AG10803 (cell line): Measurements from ENCODE around the gene TOMM7.
"Not testable (repeated sequence)": the region's sequence is repeated elsewhere in the genome, so short reads cannot be mapped to it uniquely, and the experiment has no call there.

Experiments used
- DNase-seq: peaks from one replicate; pipeline ENCODE4 v3.0.0; 2010; ENCODE audit warnings: low read depth
- H3K4me3 ChIP-seq: 2 replicates; pipeline ENCODE4 v1.5.1; 2011; ENCODE audit warnings: mild to moderate bottlenecking, low read length, control low read depth
- TF ChIP-seq, protein P1 (sequence below): conservative IDR thresholded peaks from 2 replicates; pipeline ENCODE4 v1.5.1; 2011; ENCODE audit warnings: mild to moderate bottlenecking, low read length, control low read depth, inconsistent platforms

TOMM7 gene

DNA sequence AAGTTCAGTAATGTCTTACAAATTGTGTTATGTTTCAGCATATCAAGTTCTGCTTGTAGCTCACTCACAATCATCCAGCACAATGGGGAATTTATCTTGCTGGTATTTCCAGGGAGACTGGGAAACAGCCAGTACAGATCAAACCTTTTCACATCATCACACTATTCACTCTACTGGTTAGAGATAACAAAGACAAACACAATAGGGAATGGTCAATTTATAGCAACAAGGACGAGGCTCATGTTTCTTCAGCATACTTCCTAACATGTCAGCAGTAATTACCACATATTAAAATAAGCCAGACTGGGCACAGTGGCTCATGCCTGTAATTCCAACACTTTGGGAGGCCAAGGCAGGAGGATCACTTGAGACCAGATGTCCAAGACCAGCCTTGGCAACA is 38.3 kb downstream of the TOMM7 start:
- no peak overlapping the region for H3K4me3 ChIP-seq
- no peak for DNase-seq
- TF ChIP-seq, protein P1, sequence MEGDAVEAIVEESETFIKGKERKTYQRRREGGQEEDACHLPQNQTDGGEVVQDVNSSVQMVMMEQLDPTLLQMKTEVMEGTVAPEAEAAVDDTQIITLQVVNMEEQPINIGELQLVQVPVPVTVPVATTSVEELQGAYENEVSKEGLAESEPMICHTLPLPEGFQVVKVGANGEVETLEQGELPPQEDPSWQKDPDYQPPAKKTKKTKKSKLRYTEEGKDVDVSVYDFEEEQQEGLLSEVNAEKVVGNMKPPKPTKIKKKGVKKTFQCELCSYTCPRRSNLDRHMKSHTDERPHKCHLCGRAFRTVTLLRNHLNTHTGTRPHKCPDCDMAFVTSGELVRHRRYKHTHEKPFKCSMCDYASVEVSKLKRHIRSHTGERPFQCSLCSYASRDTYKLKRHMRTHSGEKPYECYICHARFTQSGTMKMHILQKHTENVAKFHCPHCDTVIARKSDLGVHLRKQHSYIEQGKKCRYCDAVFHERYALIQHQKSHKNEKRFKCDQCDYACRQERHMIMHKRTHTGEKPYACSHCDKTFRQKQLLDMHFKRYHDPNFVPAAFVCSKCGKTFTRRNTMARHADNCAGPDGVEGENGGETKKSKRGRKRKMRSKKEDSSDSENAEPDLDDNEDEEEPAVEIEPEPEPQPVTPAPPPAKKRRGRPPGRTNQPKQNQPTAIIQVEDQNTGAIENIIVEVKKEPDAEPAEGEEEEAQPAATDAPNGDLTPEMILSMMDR = no peak

DNA sequence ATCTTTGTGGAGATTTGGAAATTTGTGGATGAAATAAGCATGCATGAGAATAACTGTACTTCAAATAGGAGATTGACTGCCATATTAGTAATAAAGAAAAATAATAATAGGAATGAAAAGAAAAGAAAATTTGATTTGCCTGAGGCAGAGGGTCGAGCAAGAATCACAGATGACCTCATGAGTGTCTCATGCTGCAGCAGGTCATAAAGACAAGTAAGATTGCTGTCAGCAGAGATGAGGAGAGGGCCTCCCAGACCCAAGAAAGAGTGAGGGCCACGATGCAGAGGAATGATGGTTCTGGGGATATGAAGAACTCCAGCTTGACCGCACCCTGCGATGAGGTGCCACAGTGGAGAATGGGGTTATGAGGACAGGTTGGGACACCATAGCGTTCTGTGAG is 39.2 kb downstream of the TOMM7 start:
- DNase-seq = no peak
- no peak overlapping the region for H3K4me3 ChIP-seq
- TF ChIP-seq, protein P1 = no peak

DNA sequence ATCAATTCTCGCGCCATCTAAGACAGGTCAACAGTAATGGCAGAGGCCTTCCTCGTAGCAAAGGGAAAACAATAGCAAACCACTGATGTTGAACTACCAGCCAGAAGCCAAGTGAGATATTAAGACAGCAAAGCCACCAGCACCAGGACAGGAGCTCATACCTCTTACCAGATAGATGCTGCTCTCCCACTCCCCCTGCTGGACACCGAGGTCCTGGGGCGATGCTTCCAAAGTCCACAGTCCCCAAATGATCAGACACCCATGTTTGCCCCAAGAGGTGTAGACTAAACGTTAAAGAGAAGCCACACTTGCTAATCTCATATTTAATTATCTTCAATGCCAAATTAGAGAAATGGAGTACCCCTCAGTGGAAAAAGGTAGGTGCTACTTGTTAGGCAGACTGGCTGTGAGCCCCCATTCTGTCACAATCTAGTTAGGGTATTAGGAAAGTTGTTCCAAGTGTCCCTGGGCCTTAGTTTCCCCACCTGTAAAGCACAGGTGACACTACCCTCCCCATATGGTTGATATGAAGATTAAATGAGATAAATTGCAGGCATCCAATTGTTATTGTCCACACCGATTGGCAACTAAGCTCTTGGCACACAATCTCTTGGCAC is 39.9 kb downstream of the TOMM7 start:
- H3K4me3 ChIP-seq = no peak overlapping the region
- TF ChIP-seq, protein P1 = peak; percentile 65
- DNase-seq = peak; percentile 48

DNA sequence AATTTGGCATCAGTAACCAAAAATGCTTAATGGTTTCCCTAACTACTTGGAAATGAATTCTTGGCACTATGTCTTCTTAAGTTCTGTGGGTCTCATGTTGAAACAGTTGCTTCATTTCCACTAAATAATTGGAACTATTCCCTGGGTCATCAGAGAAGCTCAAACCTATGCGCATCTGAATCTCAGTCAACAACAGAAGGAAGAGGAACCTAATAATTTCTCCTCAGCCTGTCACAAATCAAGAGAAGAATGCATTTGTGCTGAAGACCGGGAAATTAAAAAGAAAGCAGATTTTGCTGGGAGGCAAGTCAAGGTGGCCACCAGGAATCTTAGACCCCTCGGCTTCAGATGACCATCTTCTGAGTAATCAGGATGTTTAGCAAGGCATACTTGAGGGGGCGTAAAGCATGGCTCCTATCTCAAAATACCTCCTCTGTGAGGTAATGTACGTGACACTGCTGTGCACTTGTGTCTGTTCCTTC is 41.4 kb downstream of the TOMM7 start:
- no peak overlapping the region for H3K4me3 ChIP-seq
- TF ChIP-seq, protein P1 = no peak
- DNase-seq = peak; percentile 99

DNA sequence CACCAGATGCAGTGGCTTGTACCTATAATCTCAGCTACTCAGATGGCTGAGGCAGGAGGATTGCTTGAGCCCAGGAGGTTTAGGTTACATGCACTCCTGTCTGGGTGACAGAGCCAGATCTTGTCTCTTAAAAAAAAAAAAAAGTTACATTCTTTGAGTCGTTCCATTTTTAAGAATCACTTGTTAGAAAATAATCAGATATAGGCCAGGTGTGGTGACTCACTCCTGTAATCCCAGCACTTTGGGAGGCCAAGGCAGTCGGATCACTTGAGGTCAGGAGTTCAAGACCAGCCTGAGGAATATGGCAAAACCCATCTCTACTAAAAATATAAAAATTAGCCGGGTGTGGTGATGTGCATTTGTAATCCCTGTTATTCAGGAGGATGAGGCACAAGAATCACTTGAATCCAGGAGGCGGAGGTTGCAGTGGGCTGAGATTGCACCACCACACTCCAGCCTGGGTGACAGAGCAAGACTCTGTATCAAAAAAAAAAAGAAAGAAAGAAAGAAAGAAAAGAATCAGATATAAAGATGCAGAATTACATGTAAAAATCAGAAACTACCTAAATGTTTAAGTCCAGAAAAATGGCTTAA is 42.8 kb downstream of the TOMM7 start:
- DNase-seq, H3K4me3 ChIP-seq: not testable (repeated sequence)

DNA sequence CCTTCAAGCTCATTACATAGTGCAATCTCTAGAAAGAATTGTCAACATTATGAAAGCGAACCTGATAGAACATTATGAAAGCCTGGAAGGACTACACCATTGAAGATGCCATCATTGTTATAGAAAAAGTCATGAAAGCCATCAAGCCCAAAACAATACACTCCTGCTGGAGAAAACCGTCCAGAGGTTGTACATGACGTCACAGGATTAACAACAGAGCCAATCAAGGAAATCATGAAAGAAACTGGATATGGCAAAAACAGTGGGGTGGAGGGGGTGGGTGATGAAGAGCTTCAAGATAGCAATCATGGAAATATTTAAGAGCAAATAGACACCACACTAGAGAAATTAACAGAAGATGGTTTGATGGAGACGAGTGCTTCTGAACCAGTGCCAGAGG is 45.7 kb downstream of the TOMM7 start:
- TF ChIP-seq, protein P1 = no peak
- no peak for DNase-seq
- no peak overlapping the region for H3K4me3 ChIP-seq

DNA sequence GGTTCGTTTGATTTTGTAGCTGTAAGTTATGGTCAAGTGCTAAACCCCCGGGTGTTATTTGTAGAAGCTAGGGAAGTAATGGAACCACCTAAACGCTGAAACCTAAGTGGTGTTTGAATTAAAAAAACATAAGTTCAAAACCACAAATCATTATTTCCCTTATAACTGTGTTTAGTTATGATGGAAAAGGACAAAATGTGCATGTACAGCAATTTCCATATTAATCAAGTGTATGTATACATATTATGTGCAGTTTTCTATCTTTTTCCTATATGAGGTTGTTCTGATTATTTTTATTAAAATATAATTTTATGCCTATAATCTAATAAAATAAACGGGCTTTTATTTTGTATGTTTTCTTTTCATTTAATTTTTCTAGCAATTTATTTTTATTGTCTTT is 49.8 kb downstream of the TOMM7 start:
- H3K4me3 ChIP-seq = no peak overlapping the region
- DNase-seq = no peak
- TF ChIP-seq, protein P1 = no peak

DNA sequence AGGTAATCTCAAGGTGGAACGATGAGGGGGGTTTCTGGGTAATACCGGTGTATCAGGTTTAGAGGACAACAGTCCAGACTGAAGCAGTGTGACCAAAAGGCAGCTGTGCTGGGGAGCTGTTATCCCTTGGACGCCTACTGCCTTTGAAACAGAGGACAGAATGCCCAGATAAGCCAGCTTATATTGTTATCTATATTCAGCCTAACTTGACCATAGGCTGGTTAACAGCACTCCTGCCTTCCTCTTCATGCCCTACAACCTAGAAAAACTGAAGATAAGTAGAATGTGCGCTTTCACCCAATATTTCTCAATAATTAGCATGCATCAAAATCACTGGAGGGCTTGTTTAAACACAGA is 50.8 kb downstream of the TOMM7 start:
- H3K4me3 ChIP-seq = no peak overlapping the region
- DNase-seq = no peak
- TF ChIP-seq, protein P1 = no peak
